GM10266 (cell line): Measurements from ENCODE around the gene KDM1A.

Experiments
- DNase-seq: peaks from one replicate; pipeline ENCODE4 v3.0.0; 2012; ENCODE audit errors: extremely low spot score
- CTCF ChIP-seq: IDR thresholded peaks from 2 replicates; pipeline ENCODE4 v1.5.1; 2012; ENCODE audit warnings: mild to moderate bottlenecking, low read depth; ENCODE audit not compliant: control insufficient read depth, insufficient read depth; ENCODE audit errors: missing control alignments

KDM1A gene

GRCh38 chr1:23092447-23092846 is 73.2 kb downstream of the KDM1A start:
- DNase-seq = no peak
- no peak for TF ChIP-seq CTCF

- DNase-seq = no peak
- TF ChIP-seq CTCF = no peak
Observed at GRCh38 chr1:23097316-23097715, 78.0 kb downstream of the KDM1A start.

- DNase-seq = peak; percentile 62
- peak; percentile 93 for TF ChIP-seq CTCF
Observed at GRCh38 chr1:23098463-23099170, 79.3 kb downstream of the KDM1A start.

- TF ChIP-seq CTCF = no peak
- no peak for DNase-seq
Observed at GRCh38 chr1:23099171-23099536, 79.9 kb downstream of the KDM1A start.

GRCh38 chr1:23100074-23100748 is 80.9 kb downstream of the KDM1A start:
- DNase-seq = no peak
- TF ChIP-seq CTCF = no peak

- no peak for DNase-seq
- TF ChIP-seq CTCF = no peak
Observed at GRCh38 chr1:23101101-23101827, 82.0 kb downstream of the KDM1A start.

GRCh38 chr1:23101887-23102286 is 82.6 kb downstream of the KDM1A start:
- DNase-seq = no peak
- TF ChIP-seq CTCF = no peak
